Neural progenitor cell (in vitro differentiated cells): ENCODE results near the gene DTWD2. TPM values are rescaled to one million over a fixed set of nuclear protein-coding genes. Genes with fewer than 3 reads are reported as not detected.

ENCODE experiments used
- DNase-seq: peaks from one replicate; pipeline ENCODE4 v3.0.0-alpha.2; 2016; ENCODE audit warnings: low spot score
- H2AFZ ChIP-seq: fragments of 200-600 bp; sonication (generic); replicated peaks from 2 replicates; pipeline ENCODE4 v1.6.1; 2016; ENCODE audit warnings: antibody characterized with exemption
- H3F3A ChIP-seq: fragments of 200-600 bp; sonication (generic); 2 replicates; pipeline ENCODE4 v1.6.1; 2016; ENCODE audit warnings: antibody characterized with exemption, low read depth
- H3K27ac ChIP-seq: fragments of 200-600 bp; sonication (generic); 2 replicates; pipeline ENCODE4 v1.5.1; 2016; ENCODE audit warnings: mild to moderate bottlenecking
- H3K27me3 ChIP-seq: fragments of 200-600 bp; sonication (generic); 2 replicates; pipeline ENCODE4 v1.6.1; 2016; ENCODE audit warnings: mild to moderate bottlenecking, moderate library complexity
- H3K36me3 ChIP-seq: fragments of 200-600 bp; sonication (generic); 2 replicates; pipeline ENCODE4 v1.5.1; 2016
- H3K4me1 ChIP-seq: fragments of 200-600 bp; sonication (generic); 2 replicates; pipeline ENCODE4 v1.6.1; 2016; ENCODE audit warnings: mixed run types
- H3K4me2 ChIP-seq: fragments of 200-600 bp; sonication (generic); 2 replicates; pipeline ENCODE4 v1.6.1; 2016
- H3K4me3 ChIP-seq: fragments of 200-600 bp; sonication (generic); 2 replicates; pipeline ENCODE4 v1.5.1; 2016
- H3K79me2 ChIP-seq: fragments of 200-600 bp; sonication (generic); 2 replicates; pipeline ENCODE4 v1.6.1; 2016; ENCODE audit warnings: low read depth
- H3K9ac ChIP-seq: fragments of 200-600 bp; sonication (generic); 2 replicates; pipeline ENCODE4 v1.6.1; 2016
- H3K9me3 ChIP-seq: fragments of 200-600 bp; sonication (generic); 2 replicates; pipeline ENCODE4 v1.5.1; 2016; ENCODE audit warnings: low read depth
- H4K20me1 ChIP-seq: fragments of 200-600 bp; sonication (generic); 2 replicates; pipeline ENCODE4 v1.6.1; 2016; ENCODE audit warnings: low read depth
- H3K27ac Mint-ChIP-seq: 3 replicates; pipeline ENCODE4 v1.8.0; 2021; ENCODE audit warnings: mixed read lengths
- H3K27me3 Mint-ChIP-seq: 2 replicates; pipeline ENCODE4 v1.8.0; 2022; ENCODE audit warnings: low read depth, mild to moderate bottlenecking, inconsistent platforms, moderate library complexity, mixed read lengths; ENCODE audit not compliant: insufficient read depth
- H3K36me3 Mint-ChIP-seq: 3 replicates; pipeline ENCODE4 v1.8.0; 2021; ENCODE audit warnings: mixed read lengths
- H3K4me1 Mint-ChIP-seq: 3 replicates; pipeline ENCODE4 v1.8.0; 2021; ENCODE audit warnings: mixed read lengths
- H3K4me3 Mint-ChIP-seq: 3 replicates; pipeline ENCODE4 v1.8.0; 2021; ENCODE audit warnings: mild to moderate bottlenecking, moderate library complexity, mixed read lengths
- H3K9me3 Mint-ChIP-seq: 3 replicates; pipeline ENCODE4 v1.8.0; 2020; ENCODE audit warnings: mixed read lengths
- EZH2 ChIP-seq: fragments of 200-600 bp; sonication (generic); IDR thresholded peaks from 2 replicates; pipeline ENCODE4 v1.6.1; 2017; ENCODE audit warnings: antibody characterized with exemption, mild to moderate bottlenecking, moderate library complexity
- EZH2phosphoT487 ChIP-seq: fragments of 200-600 bp; sonication (generic); IDR thresholded peaks from 2 replicates; pipeline ENCODE4 v1.6.1; 2017; ENCODE audit warnings: antibody characterized with exemption
- microRNA-seq: library from miRNA; unstranded; fragments of <30 nt; microRNA quantifications from one replicate; pipeline ENCODE4, GENCODE V29; 2016
- small RNA-seq: library from RNA; depleted of rRNA; stranded (forward); fragments of <200 nt; gene quantifications from one replicate; pipeline ENCODE3, GENCODE V24; 2015
- total RNA-seq: library from RNA; depleted of rRNA; stranded (reverse); fragments of >200 nt; gene quantifications from 2 replicates; pipeline ENCODE4 v1.2.3, GENCODE V29; 2015; ENCODE audit warnings: low replicate concordance
- TF ChIP-seq, protein P1 (sequence below): fragments of 200-600 bp; sonication (generic); IDR thresholded peaks from 2 replicates; pipeline ENCODE4 v1.5.1; 2017; ENCODE audit warnings: antibody characterized with exemption, mild to moderate bottlenecking

Gene DTWD2
- total RNA-seq, 1 donor from 2014 or later = 10.4 TPM

DNA sequence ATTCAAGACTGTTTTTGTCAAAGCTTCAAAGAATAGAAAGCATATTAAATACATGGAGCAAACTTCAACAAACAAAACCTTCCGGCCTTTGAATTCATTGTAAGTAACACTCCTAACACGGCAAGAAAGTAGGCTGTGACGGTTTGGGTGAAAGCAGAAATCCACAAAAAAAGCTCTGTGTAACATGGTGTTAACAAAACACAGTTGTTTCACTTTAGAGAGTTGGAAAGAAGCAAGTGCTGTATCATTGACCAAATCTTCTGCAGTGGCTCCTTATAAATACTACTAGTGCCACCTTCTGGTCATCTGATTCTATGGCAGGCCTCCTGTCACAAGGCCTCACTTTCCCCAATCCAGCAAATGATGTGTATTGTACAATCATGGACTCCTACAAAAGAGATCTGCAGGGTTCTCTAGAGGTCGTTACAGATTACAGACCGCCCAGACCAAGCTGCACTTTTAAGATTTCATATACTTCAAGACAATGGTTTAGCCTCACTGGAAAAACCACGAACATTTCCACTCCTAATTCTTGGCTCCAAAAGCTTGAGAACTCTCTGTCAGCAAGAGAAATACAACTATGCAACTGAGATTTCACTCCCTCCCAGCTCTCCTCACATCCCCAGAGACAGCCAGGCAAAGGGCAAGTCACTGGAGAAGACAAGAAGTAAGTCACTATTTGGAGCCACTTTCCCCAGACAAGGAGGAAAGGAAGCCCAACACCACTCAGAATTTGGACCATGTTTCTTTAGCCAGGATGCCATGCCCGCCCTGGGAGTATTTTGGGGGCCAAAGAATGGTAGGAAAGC is 196.2 kb downstream of the DTWD2 start:
- H3K4me3 Mint-ChIP-seq = no peak overlapping the region
- Histone ChIP-seq H3K27me3 (no peaks in the 10 kb centered on the region), H3K27ac (no peak overlapping the region), H3K4me2 (no peak overlapping the region), H3F3A (no peaks in the 10 kb centered on the region), H2AFZ (peak overlapping the region; percentile 94), H3K79me2 (no peaks in the 10 kb centered on the region), H3K9me3 (no peaks in the 10 kb centered on the region), H3K4me1 (peaks cover 19% of the 10 kb centered on the region), H3K4me3 (no peak overlapping the region), H3K9ac (no peak overlapping the region), H3K36me3 (no peaks in the 10 kb centered on the region), H4K20me1 (no peaks in the 10 kb centered on the region)
- H3K4me1 Mint-ChIP-seq = peaks cover 5% of the 10 kb centered on the region
- no peaks in the 10 kb centered on the region for H3K9me3 Mint-ChIP-seq
- DNase-seq = peak; percentile 81
- peaks cover 4% of the 10 kb centered on the region for H3K27me3 Mint-ChIP-seq
- peak overlapping the region; percentile 83 for H3K27ac Mint-ChIP-seq
- TF ChIP-seq EZH2phosphoT487 = no peak
- TF ChIP-seq, protein P1, sequence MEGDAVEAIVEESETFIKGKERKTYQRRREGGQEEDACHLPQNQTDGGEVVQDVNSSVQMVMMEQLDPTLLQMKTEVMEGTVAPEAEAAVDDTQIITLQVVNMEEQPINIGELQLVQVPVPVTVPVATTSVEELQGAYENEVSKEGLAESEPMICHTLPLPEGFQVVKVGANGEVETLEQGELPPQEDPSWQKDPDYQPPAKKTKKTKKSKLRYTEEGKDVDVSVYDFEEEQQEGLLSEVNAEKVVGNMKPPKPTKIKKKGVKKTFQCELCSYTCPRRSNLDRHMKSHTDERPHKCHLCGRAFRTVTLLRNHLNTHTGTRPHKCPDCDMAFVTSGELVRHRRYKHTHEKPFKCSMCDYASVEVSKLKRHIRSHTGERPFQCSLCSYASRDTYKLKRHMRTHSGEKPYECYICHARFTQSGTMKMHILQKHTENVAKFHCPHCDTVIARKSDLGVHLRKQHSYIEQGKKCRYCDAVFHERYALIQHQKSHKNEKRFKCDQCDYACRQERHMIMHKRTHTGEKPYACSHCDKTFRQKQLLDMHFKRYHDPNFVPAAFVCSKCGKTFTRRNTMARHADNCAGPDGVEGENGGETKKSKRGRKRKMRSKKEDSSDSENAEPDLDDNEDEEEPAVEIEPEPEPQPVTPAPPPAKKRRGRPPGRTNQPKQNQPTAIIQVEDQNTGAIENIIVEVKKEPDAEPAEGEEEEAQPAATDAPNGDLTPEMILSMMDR = peak; percentile 82
- no peaks in the 10 kb centered on the region for H3K36me3 Mint-ChIP-seq

DNA sequence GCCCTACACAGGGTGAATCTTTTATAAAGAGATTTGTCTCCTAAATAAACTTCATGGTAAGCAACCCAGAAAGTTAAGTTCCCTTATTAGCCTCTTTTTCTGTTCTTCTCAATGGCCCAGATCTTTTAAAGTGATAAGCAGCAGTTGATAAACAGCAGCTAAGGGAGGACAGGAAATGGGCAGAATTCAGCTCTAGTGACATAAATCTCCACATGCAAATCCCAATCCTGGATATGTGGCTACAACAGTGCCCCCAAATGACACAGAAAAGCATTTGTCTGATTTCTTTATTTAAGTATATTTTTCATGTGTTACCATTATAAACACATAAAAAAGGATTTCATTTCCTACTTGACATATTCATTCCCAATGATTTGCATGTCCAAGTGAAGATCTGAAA is 199.0 kb downstream of the DTWD2 start:
- Mint-ChIP-seq H3K27me3 (peaks cover 2% of the 10 kb centered on the region), H3K27ac (no peak overlapping the region), H3K36me3 (no peaks in the 10 kb centered on the region), H3K4me1 (peaks cover 5% of the 10 kb centered on the region), H3K9me3 (no peaks in the 10 kb centered on the region), H3K4me3 (no peak overlapping the region)
- Histone ChIP-seq H3K4me2 (no peak overlapping the region), H2AFZ (no peak overlapping the region), H3F3A (no peaks in the 10 kb centered on the region), H3K27me3 (no peaks in the 10 kb centered on the region), H3K9me3 (no peaks in the 10 kb centered on the region), H3K4me3 (no peak overlapping the region), H3K4me1 (peaks cover 12% of the 10 kb centered on the region), H3K36me3 (no peaks in the 10 kb centered on the region), H3K79me2 (no peaks in the 10 kb centered on the region), H3K27ac (no peak overlapping the region), H3K9ac (no peak overlapping the region), H4K20me1 (no peaks in the 10 kb centered on the region)
- TF ChIP-seq, protein P1 = no peak
- TF ChIP-seq EZH2 (no peak), EZH2phosphoT487 (no peak)
- DNase-seq = no peak

DNA sequence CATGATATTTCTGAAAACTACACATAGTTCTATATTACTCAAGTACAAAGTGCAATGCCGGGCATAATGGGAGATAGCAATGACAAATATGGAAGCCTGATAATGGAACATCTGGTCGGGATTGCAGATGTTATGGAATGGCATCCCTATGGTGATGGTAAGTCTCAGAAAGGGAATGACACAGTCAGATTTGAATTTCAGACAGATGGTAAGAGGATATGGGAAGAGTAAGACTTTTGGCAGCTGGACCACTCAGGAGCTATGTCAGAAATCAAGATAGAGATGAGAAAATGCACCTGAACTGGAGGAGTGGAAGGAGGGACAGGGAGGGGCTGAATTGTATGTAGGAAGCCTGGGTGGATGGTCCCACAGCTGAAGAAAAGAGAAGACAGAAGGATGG is 200.0 kb downstream of the DTWD2 start:
- Mint-ChIP-seq H3K9me3 (no peaks in the 10 kb centered on the region), H3K27ac (no peak overlapping the region), H3K27me3 (peaks cover 2% of the 10 kb centered on the region), H3K36me3 (no peaks in the 10 kb centered on the region), H3K4me1 (peaks cover 5% of the 10 kb centered on the region), H3K4me3 (no peak overlapping the region)
- Histone ChIP-seq H3K9ac (no peak overlapping the region), H3F3A (no peaks in the 10 kb centered on the region), H3K27ac (no peak overlapping the region), H3K4me3 (no peak overlapping the region), H2AFZ (no peak overlapping the region), H3K9me3 (no peaks in the 10 kb centered on the region), H4K20me1 (no peaks in the 10 kb centered on the region), H3K4me2 (no peak overlapping the region), H3K79me2 (no peaks in the 10 kb centered on the region), H3K4me1 (peaks cover 12% of the 10 kb centered on the region), H3K27me3 (no peaks in the 10 kb centered on the region), H3K36me3 (no peaks in the 10 kb centered on the region)
- TF ChIP-seq EZH2 (no peak), EZH2phosphoT487 (no peak)
- TF ChIP-seq, protein P1 = no peak
- DNase-seq = no peak

Small RNA genes lying within 50 kb of the gene (microRNA-seq; reads per million reads assigned to microRNA genes)
- not detected for gene MIR1244-2

Small RNA genes lying within 50 kb of the gene (small RNA-seq; reads per million reads assigned to genes)
- gene RNU6-373P = not detected

Other genes starting within 250 kb of the DTWD2 start
- gene DMXL1, start 82.5 kb upstream of the DTWD2 start, total RNA-seq = 18.6 and 45.5 TPM in 2 replicates